PFSK-1 (cell line): Measurements from ENCODE around the gene LMLN.

Source experiments
- POLR2AphosphoS5 ChIP-seq: IDR thresholded peaks from 2 replicates; pipeline ENCODE4 v1.6.1; 2012; ENCODE audit warnings: low read depth, mild to moderate bottlenecking, control low read depth, low read length, moderate library complexity
- REST ChIP-seq, 2 experiments: IDR thresholded peaks; 2 replicates each; pipeline versions ENCODE4 v1.6.1 to v1.8.0; 2011 to 2012; ENCODE audit warnings: low read depth in 2 of 2, low read length in 2 of 2, control low read depth in 1 of 2, inconsistent platforms in 1 of 2, mild to moderate bottlenecking in 1 of 2, moderate library complexity in 1 of 2; ENCODE audit not compliant: insufficient read depth in 1 of 2
- SIN3A ChIP-seq: IDR thresholded peaks from 2 replicates; pipeline ENCODE4 v1.6.1; 2012; ENCODE audit warnings: mild to moderate bottlenecking, low read length, moderate library complexity, borderline replicate concordance; ENCODE audit not compliant: insufficient read depth

- TF ChIP-seq POLR2AphosphoS5: no peak
- TF ChIP-seq SIN3A: no peak
- no peak for TF ChIP-seq REST (IDR thresholded peaks at IDR 0.05; ENCODE audit: insufficient read depth in 1 of 2, low read depth in 2 of 2, low read length in 2 of 2)
Observed at GRCh38 chr3:198070871-198071270, 110.9 kb downstream of the LMLN start.
